NCI-H2196 treated with DMSO at 0.1 percent for 48 hours (cell line): ENCODE results near the gene INSYN2B.
"Not testable (repeated sequence)": the region's sequence is repeated elsewhere in the genome, so short reads cannot be mapped to it uniquely, and the experiment has no call there.

ENCODE experiments used
- DNase-seq: peaks from one replicate; lab custom pipeline; 2025; ENCODE audit not compliant: unreplicated experiment; lab: John Stamatoyannopoulos, UW

Gene INSYN2B

GRCh38 chr5:169973056-169973455, 7.2 kb downstream of the INSYN2B start:
- no peak for DNase-seq

GRCh38 chr5:169971780-169972179, 8.5 kb downstream of the INSYN2B start:
- no peak for DNase-seq

GRCh38 chr5:169970911-169971765, 9.2 kb downstream of the INSYN2B start:
- DNase-seq = no peak

DNA sequence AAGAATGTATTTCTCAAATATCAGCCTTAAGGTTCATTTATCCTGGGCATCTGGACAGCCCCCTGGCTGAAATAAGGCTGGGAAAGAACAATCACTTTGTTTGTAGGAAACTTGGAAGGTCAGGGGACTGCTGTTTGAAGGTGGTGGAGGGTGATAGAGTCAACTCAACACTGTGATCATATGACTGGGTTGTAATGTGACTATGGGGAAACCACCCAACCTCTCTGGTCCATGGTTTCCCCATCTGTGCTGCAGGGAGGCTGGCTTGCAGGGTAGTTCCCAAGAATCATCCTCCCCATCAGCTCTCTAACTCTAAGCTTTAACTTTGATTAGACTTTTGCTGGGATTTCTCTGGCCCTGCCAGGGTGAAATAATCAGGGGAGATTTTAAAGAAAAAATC, 10.0 kb downstream of the INSYN2B start:
- DNase-seq = no peak

- no peak for DNase-seq
Measured at GRCh38 chr5:169964246-169964645, 16.0 kb downstream of the INSYN2B start.

DNA sequence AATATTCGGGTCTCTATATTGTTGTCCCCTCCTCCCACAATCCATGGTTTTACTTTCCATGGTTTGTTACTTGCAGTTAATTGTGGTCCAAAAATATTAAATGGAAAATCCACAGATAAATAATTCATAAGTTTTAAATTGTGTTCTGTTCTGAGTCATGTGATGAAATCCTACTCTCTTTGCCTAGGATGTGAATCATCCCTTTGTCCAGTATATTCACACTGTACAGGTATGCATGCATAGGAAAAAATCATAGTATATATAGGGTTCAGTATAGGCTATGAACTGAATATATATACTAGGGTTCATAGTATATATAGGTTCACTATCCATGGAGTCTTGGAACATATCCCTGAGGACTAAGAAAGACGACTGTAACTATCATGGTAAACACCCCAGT, 19.6 kb downstream of the INSYN2B start:
- DNase-seq = no peak

DNA sequence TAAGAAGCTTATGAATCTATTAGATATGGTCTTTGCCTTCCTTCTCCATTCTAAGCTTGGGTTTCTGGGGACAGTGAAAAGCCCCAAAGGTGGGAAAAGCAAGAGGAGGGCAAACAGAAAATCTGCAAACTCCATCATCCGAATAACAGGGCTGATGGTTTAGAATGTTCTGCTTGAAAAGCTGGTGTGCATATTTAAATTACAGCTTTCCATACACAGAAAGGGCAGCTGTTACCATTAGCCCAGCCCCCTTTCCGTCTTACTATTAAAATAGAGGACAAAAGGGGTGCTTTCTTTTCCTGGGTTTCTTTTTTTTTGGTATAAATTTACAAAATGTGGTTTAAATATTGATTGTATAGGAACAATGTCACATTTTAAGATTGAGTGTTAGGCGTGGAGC, 22.0 kb downstream of the INSYN2B start:
- no peak for DNase-seq

DNA sequence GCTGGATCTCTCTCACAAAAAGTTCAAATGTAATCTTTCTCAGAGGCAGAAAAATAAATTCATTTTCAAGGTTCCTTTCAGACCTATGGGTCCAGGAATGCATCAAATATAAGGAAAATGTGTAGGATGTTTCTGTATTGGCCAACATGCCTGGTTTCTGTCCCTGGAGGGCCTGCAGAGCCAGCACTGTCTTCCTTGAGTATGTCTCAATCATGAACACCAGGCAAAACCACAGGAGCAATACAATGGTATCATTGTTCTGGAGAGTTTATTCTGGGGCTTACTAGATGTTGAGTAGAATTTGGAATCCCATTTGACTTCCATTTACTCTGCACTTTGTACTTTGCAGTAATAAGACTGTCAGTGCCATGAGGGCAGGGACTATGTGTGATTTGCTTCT, 23.5 kb downstream of the INSYN2B start:
- DNase-seq = no peak

DNA sequence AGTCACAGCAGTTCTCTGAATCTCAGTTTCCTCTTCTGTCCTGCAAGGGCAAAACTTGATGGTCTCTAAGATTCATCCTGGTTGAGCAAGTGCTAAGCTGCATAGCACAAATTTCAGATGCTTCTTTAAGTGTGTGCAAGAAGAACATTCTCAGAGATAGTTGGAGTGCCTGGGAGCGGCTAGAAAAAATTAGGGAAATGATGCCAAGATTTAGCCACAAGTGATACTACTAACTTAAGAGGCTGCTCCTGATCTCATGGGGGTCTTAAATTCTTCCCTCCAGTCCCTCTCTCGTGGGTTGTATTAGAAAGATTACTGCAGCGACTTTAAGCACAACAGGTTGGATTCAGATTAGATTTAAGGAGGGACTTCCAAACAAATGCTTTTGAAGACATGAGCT, 24.2 kb downstream of the INSYN2B start:
- no peak for DNase-seq

- no peak for DNase-seq
Measured at GRCh38 chr5:169954786-169955185, 25.5 kb downstream of the INSYN2B start.

DNA sequence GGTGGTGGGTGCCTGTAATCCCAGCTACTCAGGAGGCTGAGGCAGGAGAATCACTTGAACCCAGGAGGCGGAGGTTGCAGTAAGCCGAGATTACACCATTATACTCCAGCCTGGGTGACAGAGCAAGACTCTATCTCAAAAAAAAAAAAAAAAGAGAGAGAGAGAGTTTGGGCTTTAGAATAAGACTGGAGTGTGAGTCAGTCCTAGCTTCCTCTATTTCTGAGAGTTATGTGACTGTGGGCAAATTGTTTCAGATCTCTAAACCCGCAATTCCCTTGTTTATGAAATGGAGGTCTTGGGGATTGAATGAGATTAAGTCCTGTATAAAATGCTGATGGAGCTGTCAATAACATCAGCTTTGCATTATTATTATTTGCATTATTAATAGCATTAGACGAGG, 27.1 kb downstream of the INSYN2B start:
- not testable (repeated sequence) for DNase-seq

- DNase-seq = no peak
Measured at GRCh38 chr5:169950333-169950732, 30.0 kb downstream of the INSYN2B start.

- no peak for DNase-seq
Measured at GRCh38 chr5:169946743-169947295, 33.5 kb downstream of the INSYN2B start.

- no peak for DNase-seq
Measured at GRCh38 chr5:169945831-169946261, 34.4 kb downstream of the INSYN2B start.

GRCh38 chr5:169944922-169945680, 35.2 kb downstream of the INSYN2B start:
- no peak for DNase-seq

DNA sequence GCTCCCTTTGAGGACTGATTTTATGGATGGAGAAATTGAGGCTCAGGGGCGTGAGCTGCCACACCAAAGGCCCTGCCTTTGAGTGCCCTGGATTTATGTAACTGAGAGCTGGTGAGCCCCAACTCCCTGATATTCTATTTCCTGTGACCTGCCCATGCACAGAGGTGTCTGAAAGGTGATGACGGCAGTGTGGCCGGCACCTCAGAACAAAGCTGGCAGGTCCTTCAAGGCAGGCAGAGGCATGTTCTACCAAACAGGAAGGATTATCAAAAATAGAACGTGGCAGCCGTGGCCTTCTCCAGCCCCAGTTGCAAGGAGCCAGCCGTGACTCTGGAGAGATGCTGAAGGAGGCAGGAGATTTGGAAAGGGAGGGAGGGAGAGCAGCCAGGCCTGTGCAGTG, 36.2 kb downstream of the INSYN2B start:
- no peak for DNase-seq

DNA sequence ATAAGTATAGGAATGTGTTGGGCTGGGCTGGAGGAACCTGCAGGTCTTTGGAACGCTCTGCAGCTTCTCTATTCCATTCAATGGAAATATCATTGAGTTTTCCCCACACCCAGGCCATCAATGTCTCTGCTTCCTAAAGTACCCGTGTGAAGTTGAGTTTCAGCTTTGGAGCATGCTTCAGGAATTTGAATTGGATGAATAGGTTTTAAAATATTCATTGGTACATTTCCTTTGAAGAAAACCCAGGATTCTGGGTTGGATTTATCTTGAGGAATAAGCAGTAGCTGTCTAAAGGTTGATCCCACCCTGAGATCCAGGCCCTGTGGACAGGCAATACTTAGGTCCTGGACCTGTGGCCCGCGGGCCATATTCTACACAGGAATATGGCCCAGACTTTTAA, 37.3 kb downstream of the INSYN2B start:
- no peak for DNase-seq

GRCh38 chr5:169942181-169942580, 38.1 kb downstream of the INSYN2B start:
- DNase-seq = no peak

DNA sequence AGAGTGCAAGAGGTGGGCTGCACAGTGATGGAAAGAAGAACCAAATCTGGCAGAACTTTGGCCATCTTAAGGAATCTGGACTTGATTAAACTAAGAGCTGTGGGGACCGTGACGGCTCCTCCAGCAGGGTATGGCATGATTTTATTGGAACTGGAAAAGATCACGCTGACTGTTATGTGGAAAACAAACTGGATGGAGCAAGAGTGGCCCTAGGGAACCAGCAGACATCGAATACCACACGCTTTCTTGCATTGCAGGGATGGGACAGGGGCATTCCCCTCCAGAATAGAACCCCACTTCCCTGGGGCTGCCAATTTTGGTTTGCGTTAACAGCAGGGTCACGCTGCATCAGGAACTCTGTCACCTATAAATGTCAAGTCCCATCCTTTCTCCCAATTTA, 38.8 kb downstream of the INSYN2B start:
- no peak for DNase-seq

- no peak for DNase-seq
Measured at GRCh38 chr5:169939731-169940130, 40.6 kb downstream of the INSYN2B start.

- DNase-seq = no peak
Measured at GRCh38 chr5:169938439-169938838, 41.9 kb downstream of the INSYN2B start.

GRCh38 chr5:169935762-169936161, 44.5 kb downstream of the INSYN2B start:
- no peak for DNase-seq
